ENCODE results near the gene FLVCR2.

Gene FLVCR2

DNA sequence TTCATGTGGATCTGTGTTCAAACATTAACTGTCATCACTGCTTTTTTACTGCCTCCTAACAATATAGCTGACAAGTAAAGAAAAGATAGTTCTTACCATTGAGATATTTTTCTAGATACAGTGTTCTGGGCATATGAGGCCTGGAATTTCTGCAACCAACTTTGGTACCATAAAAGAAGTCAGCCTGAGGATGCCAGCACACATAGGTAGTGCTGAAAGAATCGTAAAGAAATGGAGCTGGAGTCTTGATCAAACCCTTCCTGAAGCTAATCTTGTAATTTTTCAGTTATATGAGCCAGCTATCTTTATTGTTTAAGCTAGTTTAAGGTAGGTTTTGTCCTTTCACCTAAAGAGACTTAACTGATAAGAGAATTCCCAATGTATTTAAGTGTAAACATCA lies 70.9 kb downstream of the FLVCR2 start (continued):
- TF ChIP-seq, protein P1, sequence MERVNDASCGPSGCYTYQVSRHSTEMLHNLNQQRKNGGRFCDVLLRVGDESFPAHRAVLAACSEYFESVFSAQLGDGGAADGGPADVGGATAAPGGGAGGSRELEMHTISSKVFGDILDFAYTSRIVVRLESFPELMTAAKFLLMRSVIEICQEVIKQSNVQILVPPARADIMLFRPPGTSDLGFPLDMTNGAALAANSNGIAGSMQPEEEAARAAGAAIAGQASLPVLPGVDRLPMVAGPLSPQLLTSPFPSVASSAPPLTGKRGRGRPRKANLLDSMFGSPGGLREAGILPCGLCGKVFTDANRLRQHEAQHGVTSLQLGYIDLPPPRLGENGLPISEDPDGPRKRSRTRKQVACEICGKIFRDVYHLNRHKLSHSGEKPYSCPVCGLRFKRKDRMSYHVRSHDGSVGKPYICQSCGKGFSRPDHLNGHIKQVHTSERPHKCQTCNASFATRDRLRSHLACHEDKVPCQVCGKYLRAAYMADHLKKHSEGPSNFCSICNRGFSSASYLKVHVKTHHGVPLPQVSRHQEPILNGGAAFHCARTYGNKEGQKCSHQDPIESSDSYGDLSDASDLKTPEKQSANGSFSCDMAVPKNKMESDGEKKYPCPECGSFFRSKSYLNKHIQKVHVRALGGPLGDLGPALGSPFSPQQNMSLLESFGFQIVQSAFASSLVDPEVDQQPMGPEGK (tag by site-specific recombination; IDR thresholded peaks at IDR 0.05), result no peak
- TF ChIP-seq MZF1 (tag by site-specific recombination; IDR thresholded peaks at IDR 0.05; ENCODE audit: borderline replicate concordance) (no peak), ZNF560 (tag by site-specific recombination; IDR thresholded peaks at IDR 0.05; ENCODE audit: borderline replicate concordance) (no peak), ZEB2 (tag by site-specific recombination; IDR thresholded peaks at IDR 0.05) (no peak), ZFP3 (tag by site-specific recombination; IDR thresholded peaks at IDR 0.05; ENCODE audit: low read depth) (no peak), ZIC2 (tag by site-specific recombination; IDR thresholded peaks at IDR 0.05) (no peak), ZNF658 (tag by site-specific recombination; IDR thresholded peaks at IDR 0.05) (no peak), ZNF311 (tag by site-specific recombination; IDR thresholded peaks at IDR 0.05; ENCODE audit: borderline replicate concordance) (no peak)
- TF ChIP-seq, protein P2, sequence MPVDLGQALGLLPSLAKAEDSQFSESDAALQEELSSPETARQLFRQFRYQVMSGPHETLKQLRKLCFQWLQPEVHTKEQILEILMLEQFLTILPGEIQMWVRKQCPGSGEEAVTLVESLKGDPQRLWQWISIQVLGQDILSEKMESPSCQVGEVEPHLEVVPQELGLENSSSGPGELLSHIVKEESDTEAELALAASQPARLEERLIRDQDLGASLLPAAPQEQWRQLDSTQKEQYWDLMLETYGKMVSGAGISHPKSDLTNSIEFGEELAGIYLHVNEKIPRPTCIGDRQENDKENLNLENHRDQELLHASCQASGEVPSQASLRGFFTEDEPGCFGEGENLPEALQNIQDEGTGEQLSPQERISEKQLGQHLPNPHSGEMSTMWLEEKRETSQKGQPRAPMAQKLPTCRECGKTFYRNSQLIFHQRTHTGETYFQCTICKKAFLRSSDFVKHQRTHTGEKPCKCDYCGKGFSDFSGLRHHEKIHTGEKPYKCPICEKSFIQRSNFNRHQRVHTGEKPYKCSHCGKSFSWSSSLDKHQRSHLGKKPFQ (tag by site-specific recombination; IDR thresholded peaks at IDR 0.05), result no peak
- TF ChIP-seq, protein P3, sequence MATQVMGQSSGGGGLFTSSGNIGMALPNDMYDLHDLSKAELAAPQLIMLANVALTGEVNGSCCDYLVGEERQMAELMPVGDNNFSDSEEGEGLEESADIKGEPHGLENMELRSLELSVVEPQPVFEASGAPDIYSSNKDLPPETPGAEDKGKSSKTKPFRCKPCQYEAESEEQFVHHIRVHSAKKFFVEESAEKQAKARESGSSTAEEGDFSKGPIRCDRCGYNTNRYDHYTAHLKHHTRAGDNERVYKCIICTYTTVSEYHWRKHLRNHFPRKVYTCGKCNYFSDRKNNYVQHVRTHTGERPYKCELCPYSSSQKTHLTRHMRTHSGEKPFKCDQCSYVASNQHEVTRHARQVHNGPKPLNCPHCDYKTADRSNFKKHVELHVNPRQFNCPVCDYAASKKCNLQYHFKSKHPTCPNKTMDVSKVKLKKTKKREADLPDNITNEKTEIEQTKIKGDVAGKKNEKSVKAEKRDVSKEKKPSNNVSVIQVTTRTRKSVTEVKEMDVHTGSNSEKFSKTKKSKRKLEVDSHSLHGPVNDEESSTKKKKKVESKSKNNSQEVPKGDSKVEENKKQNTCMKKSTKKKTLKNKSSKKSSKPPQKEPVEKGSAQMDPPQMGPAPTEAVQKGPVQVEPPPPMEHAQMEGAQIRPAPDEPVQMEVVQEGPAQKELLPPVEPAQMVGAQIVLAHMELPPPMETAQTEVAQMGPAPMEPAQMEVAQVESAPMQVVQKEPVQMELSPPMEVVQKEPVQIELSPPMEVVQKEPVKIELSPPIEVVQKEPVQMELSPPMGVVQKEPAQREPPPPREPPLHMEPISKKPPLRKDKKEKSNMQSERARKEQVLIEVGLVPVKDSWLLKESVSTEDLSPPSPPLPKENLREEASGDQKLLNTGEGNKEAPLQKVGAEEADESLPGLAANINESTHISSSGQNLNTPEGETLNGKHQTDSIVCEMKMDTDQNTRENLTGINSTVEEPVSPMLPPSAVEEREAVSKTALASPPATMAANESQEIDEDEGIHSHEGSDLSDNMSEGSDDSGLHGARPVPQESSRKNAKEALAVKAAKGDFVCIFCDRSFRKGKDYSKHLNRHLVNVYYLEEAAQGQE (tag by site-specific recombination; IDR thresholded peaks at IDR 0.05), result no peak

DNA sequence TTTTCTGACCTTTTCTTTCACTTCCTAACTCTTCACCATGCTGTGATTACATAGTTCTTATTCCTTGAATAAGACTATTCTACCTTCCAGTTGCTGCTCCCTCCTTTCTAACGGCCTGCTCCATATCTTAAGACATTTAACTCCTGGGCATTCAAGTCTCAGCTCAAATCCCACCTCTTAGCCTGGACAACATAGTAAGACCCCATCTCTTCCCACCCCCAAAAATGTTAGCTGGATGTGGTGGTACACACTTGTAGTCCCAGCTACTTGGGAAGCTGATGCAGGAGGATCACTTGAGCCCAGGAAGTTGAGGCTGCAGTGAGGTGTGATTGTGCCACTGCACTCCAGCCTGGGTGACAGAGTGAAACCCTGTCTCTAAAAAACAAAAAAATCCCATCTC lies 71.4 kb downstream of the FLVCR2 start:
- no peaks in the 10 kb centered on the region for H3K9me3 ChIP-seq (ENCODE audit: control insufficient read depth, insufficient read depth, low read depth, low read length)
- ChIA-PET CTCF (interaction anchor here (0.6 to 13.9 kb wide), 5 partner anchors 9 to 247 kb away, joined by 3 to 266 read pairs (median 3); partner anchors contain the start of gene FLVCR2), POLR2A (interaction anchor here (1.4 to 2.1 kb wide), 2 partner anchors 11 to 72 kb away, joined by 6 to 10 read pairs; partner anchors contain the start of genes ERG28, FLVCR2 and TTLL5)
- peaks cover 6% of the 10 kb centered on the region for H3K4me1 ChIP-seq (ENCODE audit: control insufficient read depth, insufficient read depth, low read length)
- no peak overlapping the region for H3K27ac ChIP-seq (ENCODE audit: extremely low read depth, low read depth, low read length)
- peaks cover 20 to 50% of the 10 kb centered on the region in 2 experiments for H3K36me3 ChIP-seq (ENCODE audit: control insufficient read depth in 2 of 2, insufficient read depth in 1 of 2, low read length in 2 of 2)
- H3K4me3 ChIP-seq (ENCODE audit: low read depth, low read length), result no peak overlapping the region
- TF ChIP-seq, protein P4, sequence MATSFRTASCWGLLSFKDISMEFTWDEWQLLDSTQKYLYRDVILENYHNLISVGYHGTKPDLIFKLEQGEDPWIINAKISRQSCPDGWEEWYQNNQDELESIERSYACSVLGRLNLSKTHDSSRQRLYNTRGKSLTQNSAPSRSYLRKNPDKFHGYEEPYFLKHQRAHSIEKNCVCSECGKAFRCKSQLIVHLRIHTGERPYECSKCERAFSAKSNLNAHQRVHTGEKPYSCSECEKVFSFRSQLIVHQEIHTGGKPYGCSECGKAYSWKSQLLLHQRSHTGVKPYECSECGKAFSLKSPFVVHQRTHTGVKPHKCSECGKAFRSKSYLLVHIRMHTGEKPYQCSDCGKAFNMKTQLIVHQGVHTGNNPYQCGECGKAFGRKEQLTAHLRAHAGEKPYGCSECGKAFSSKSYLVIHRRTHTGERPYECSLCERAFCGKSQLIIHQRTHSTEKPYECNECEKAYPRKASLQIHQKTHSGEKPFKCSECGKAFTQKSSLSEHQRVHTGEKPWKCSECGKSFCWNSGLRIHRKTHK (tag by site-specific recombination; IDR thresholded peaks at IDR 0.05), result no peak
- TF ChIP-seq TRIM28 (IDR thresholded peaks at IDR 0.05; ENCODE audit: borderline replicate concordance, low read length) (no peak), ZNF354C (tag by site-specific recombination; IDR thresholded peaks at IDR 0.05; ENCODE audit: borderline replicate concordance, low read depth) (no peak), GLI2 (tag by site-specific recombination; IDR thresholded peaks at IDR 0.05; ENCODE audit: borderline replicate concordance, low read depth) (no peak), ZNF155 (tag by site-specific recombination; IDR thresholded peaks at IDR 0.05) (no peak), ZNF624 (tag by site-specific recombination; IDR thresholded peaks at IDR 0.05) (no peak), GFI1B (tag by site-specific recombination; IDR thresholded peaks at IDR 0.05) (no peak), ZNF792 (tag by site-specific recombination; IDR thresholded peaks at IDR 0.05) (no peak), ZFHX2 (tag by site-specific recombination; conservative IDR thresholded peaks at IDR 0.05) (no peak), ZNF561 (tag by site-specific recombination; IDR thresholded peaks at IDR 0.05; ENCODE audit: borderline replicate concordance) (no peak), ZNF677 (tag by site-specific recombination; IDR thresholded peaks at IDR 0.05) (no peak), ZNF391 (tag by site-specific recombination; IDR thresholded peaks at IDR 0.05; ENCODE audit: borderline replicate concordance, low read depth) (no peak)
- TF ChIP-seq, protein P5, sequence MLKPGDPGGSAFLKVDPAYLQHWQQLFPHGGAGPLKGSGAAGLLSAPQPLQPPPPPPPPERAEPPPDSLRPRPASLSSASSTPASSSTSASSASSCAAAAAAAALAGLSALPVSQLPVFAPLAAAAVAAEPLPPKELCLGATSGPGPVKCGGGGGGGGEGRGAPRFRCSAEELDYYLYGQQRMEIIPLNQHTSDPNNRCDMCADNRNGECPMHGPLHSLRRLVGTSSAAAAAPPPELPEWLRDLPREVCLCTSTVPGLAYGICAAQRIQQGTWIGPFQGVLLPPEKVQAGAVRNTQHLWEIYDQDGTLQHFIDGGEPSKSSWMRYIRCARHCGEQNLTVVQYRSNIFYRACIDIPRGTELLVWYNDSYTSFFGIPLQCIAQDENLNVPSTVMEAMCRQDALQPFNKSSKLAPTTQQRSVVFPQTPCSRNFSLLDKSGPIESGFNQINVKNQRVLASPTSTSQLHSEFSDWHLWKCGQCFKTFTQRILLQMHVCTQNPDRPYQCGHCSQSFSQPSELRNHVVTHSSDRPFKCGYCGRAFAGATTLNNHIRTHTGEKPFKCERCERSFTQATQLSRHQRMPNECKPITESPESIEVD (tag by site-specific recombination; IDR thresholded peaks at IDR 0.05), result no peak
- TF ChIP-seq, protein P6, sequence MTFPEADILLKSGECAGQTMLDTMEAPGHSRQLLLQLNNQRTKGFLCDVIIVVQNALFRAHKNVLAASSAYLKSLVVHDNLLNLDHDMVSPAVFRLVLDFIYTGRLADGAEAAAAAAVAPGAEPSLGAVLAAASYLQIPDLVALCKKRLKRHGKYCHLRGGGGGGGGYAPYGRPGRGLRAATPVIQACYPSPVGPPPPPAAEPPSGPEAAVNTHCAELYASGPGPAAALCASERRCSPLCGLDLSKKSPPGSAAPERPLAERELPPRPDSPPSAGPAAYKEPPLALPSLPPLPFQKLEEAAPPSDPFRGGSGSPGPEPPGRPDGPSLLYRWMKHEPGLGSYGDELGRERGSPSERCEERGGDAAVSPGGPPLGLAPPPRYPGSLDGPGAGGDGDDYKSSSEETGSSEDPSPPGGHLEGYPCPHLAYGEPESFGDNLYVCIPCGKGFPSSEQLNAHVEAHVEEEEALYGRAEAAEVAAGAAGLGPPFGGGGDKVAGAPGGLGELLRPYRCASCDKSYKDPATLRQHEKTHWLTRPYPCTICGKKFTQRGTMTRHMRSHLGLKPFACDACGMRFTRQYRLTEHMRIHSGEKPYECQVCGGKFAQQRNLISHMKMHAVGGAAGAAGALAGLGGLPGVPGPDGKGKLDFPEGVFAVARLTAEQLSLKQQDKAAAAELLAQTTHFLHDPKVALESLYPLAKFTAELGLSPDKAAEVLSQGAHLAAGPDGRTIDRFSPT (tag by site-specific recombination; IDR thresholded peaks at IDR 0.05), result no peak

All from HEK293 (cell line).